GM12801 (cell line): ENCODE measurements around the gene CD99.

Experiments
- CTCF ChIP-seq: IDR thresholded peaks from one replicate; pipeline ENCODE4 v1.5.1; 2011; ENCODE audit warnings: control low read depth; ENCODE audit not compliant: insufficient read length; ENCODE audit errors: extremely low read depth

CD99 gene

DNA sequence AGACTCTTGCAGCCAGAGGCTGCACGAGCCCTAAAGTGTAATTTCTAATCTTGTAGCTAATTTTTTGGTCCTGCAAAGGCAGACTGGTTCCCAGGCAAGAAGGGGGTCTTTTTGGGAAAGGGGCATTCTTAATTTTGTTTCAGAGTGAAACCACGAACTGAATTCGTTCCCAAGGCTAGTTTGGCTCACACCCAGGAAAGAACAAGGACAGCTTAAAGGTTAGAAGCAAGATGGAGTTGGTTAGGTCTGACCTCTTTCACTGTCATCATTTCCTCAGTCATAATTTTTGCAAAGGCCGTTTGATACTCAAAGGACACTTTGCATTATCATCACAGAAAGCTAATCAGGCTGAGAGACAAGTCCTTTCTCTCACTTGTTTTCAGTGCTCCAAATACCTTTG lies 91.7 kb downstream of the CD99 start:
- TF ChIP-seq CTCF: no peak

GRCh38 chrX:2784026-2784425 lies 92.9 kb downstream of the CD99 start:
- no peak for TF ChIP-seq CTCF

DNA sequence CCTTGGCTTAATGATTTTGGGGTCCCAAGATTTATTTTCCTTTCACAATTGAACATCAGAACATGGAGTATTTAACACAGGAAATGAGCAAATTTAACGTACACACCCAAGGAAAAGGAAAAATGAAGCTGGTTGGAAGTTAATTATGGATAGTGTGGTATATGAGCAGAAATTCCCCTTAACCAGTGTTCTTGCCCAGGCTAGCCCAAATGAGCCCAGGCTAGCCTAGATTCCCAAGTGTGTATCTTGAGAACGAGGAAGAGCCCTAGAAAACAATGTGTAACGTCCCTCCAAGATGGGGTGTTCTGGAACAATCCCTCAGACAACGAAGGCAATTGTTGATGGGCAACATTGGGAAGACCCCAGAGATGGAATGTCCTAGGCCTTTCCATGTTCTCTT lies 94.4 kb downstream of the CD99 start:
- no peak for TF ChIP-seq CTCF

GRCh38 chrX:2788980-2789379 lies 97.9 kb downstream of the CD99 start:
- TF ChIP-seq CTCF: no peak

DNA sequence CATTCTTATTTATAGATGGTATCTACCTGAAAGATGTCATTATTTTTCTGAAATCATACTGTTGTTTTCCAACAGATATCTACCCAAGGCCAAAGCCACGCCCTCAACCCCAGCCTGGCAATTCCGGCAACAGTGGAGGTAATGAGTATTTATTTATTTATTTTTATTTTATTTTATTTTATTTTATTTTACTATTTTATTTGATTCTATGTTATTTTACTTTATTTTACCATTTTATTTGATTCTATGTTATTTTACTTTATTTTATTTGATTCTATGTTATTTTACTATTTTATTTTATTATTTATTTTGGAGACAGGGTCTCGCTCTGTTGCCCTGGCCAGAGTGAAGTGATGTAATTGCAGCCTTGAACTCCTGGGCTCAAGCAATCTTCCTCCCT lies 98.5 kb downstream of the CD99 start:
- TF ChIP-seq CTCF: no peak
